ENCODE results near the gene TBCD.

The TBCD gene

GRCh38 chr17:82791532-82791931 is 39.7 kb downstream of the TBCD start:
- Histone ChIP-seq H3K4me2 (ENCODE audit: low read depth, low read length) (no peak overlapping the region), H3K9me3 (replicated peaks; ENCODE audit: insufficient read depth, low read length) (no peaks in the 10 kb centered on the region), H3K79me2 (ENCODE audit: low read length) (peaks cover 40% of the 10 kb centered on the region), H3K36me3 (replicated peaks; ENCODE audit: insufficient read depth, low read length) (no peaks in the 10 kb centered on the region), H3K27ac (ENCODE audit: low read length) (no peak overlapping the region), H3K27me3 (replicated peaks; ENCODE audit: insufficient read depth, low read length) (no peaks in the 10 kb centered on the region), H3K4me3 (ENCODE audit: low read length) (no peak overlapping the region), H3K4me1 (ENCODE audit: low read length) (peaks cover 15% of the 10 kb centered on the region), H4K20me1 (ENCODE audit: insufficient read depth, low read length) (no peaks in the 10 kb centered on the region), H2AFZ (ENCODE audit: low read length) (no peak overlapping the region), H3F3A (ENCODE audit: insufficient read depth, low read length) (peaks cover 11% of the 10 kb centered on the region), H3K9ac (ENCODE audit: low read length) (no peak overlapping the region), H3K9me2 (replicated peaks; ENCODE audit: insufficient read depth, low read length) (no peaks in the 10 kb centered on the region)
- no peak for TF ChIP-seq EZH2 (optimal IDR thresholded peaks at IDR 0.05; ENCODE audit: low read depth, low read length)
- no peak for TF ChIP-seq CTCF (IDR thresholded peaks at IDR 0.05; ENCODE audit: low read length)
- TF ChIP-seq EZH2phosphoT487 (IDR thresholded peaks at IDR 0.05; ENCODE audit: low read length): no peak
- no peak for DNase-seq

GRCh38 chr17:82793974-82794630 is 42.2 kb downstream of the TBCD start:
- Histone ChIP-seq H4K20me1 (ENCODE audit: insufficient read depth, low read length) (no peaks in the 10 kb centered on the region), H3K27ac (ENCODE audit: low read length) (no peak overlapping the region)
- no peak for DNase-seq

GRCh38 chr17:82794781-82795482 is 43.1 kb downstream of the TBCD start:
- Histone ChIP-seq H3K4me3 (ENCODE audit: low read length) (no peak overlapping the region), H3F3A (ENCODE audit: insufficient read depth, low read length) (no peaks in the 10 kb centered on the region), H2AFZ (ENCODE audit: low read length) (no peak overlapping the region), H3K9me2 (replicated peaks; ENCODE audit: insufficient read depth, low read length) (no peaks in the 10 kb centered on the region), H3K79me2 (ENCODE audit: low read length) (peaks cover 30% of the 10 kb centered on the region), H3K9me3 (replicated peaks; ENCODE audit: insufficient read depth, low read length) (no peaks in the 10 kb centered on the region), H3K27ac (ENCODE audit: low read length) (no peak overlapping the region), H3K36me3 (replicated peaks; ENCODE audit: insufficient read depth, low read length) (no peaks in the 10 kb centered on the region), H3K9ac (ENCODE audit: low read length) (no peak overlapping the region), H4K20me1 (ENCODE audit: insufficient read depth, low read length) (no peaks in the 10 kb centered on the region), H3K4me1 (ENCODE audit: low read length) (no peaks in the 10 kb centered on the region), H3K27me3 (replicated peaks; ENCODE audit: insufficient read depth, low read length) (no peaks in the 10 kb centered on the region), H3K4me2 (ENCODE audit: low read depth, low read length) (no peak overlapping the region)
- TF ChIP-seq EZH2 (optimal IDR thresholded peaks at IDR 0.05; ENCODE audit: low read depth, low read length) (no peak), CTCF (IDR thresholded peaks at IDR 0.05; ENCODE audit: low read length) (no peak), EZH2phosphoT487 (IDR thresholded peaks at IDR 0.05; ENCODE audit: low read length) (no peak)
- DNase-seq: no peak

More at GRCh38 chr17:82793974-82794630, 42.2 kb downstream of the TBCD start:
- H3K79me2 ChIP-seq (ENCODE audit: low read length): peaks cover 39% of the 10 kb centered on the region
- no peaks in the 10 kb centered on the region for H3K4me1 ChIP-seq (ENCODE audit: low read length)
- no peak overlapping the region for H2AFZ ChIP-seq (ENCODE audit: low read length)
- no peak for TF ChIP-seq EZH2phosphoT487 (IDR thresholded peaks at IDR 0.05; ENCODE audit: low read length)
- no peak for TF ChIP-seq CTCF (IDR thresholded peaks at IDR 0.05; ENCODE audit: low read length)
- no peak for TF ChIP-seq EZH2 (optimal IDR thresholded peaks at IDR 0.05; ENCODE audit: low read depth, low read length)
- H3K36me3 ChIP-seq (replicated peaks; ENCODE audit: insufficient read depth, low read length): no peaks in the 10 kb centered on the region
- no peak overlapping the region for H3K9ac ChIP-seq (ENCODE audit: low read length)
- no peak overlapping the region for H3K4me2 ChIP-seq (ENCODE audit: low read depth, low read length)
- no peaks in the 10 kb centered on the region for H3F3A ChIP-seq (ENCODE audit: insufficient read depth, low read length)
- H3K9me3 ChIP-seq (replicated peaks; ENCODE audit: insufficient read depth, low read length): no peaks in the 10 kb centered on the region
- no peaks in the 10 kb centered on the region for H3K9me2 ChIP-seq (replicated peaks; ENCODE audit: insufficient read depth, low read length)
- no peak overlapping the region for H3K4me3 ChIP-seq (ENCODE audit: low read length)
- no peaks in the 10 kb centered on the region for H3K27me3 ChIP-seq (replicated peaks; ENCODE audit: insufficient read depth, low read length)
